Fibroblast of lung (primary cell): ENCODE results near the gene TAS2R43. TPM values are rescaled to one million over a fixed set of nuclear protein-coding genes. Genes with fewer than 3 reads are reported as not detected.

Experiments
- DNase-seq, 2 donors: peaks; one replicate each; pipeline versions ENCODE4 v3.0.0 to v3.0.0-alpha.2; 2010; ENCODE audit warnings: low read depth in 2 of 2
- H2AFZ ChIP-seq: 2 replicates; pipeline ENCODE4 v1.5.1; 2012; ENCODE audit warnings: low read length, control low read depth, inconsistent platforms
- H3K27ac ChIP-seq: 2 replicates; pipeline ENCODE4 v1.5.1; 2011; ENCODE audit warnings: low read length, control low read depth; ENCODE audit not compliant: insufficient read depth
- H3K27me3 ChIP-seq: 2 replicates; pipeline ENCODE4 v1.5.1; 2011; ENCODE audit warnings: mild to moderate bottlenecking, low read length; ENCODE audit not compliant: control insufficient read depth, insufficient read depth
- H3K36me3 ChIP-seq: 2 replicates; pipeline ENCODE4 v1.5.1; 2011; ENCODE audit warnings: low read length; ENCODE audit not compliant: control insufficient read depth, insufficient read depth
- H3K4me1 ChIP-seq: 2 replicates; pipeline ENCODE4 v1.5.1; 2011; ENCODE audit warnings: low read length; ENCODE audit not compliant: control insufficient read depth, insufficient read depth; ENCODE audit errors: extremely low read depth
- H3K4me2 ChIP-seq: 2 replicates; pipeline ENCODE4 v1.5.1; 2011; ENCODE audit warnings: low read length, control low read depth; ENCODE audit not compliant: insufficient read depth; ENCODE audit errors: extremely low read depth
- H3K4me3 ChIP-seq, 4 experiments: fragments of 200-600 bp in 1 of 4; sonication (generic) in 1 of 4; replicated peaks in 1 of 4; 2 replicates each; pipeline ENCODE4 v1.5.1; 2011 to 2016; ENCODE audit warnings: low read length in 4 of 4, low read depth in 3 of 4, mild to moderate bottlenecking in 3 of 4, control low read depth in 2 of 4, inconsistent platforms in 1 of 4, mixed read lengths in 1 of 4; ENCODE audit not compliant: insufficient read depth in 1 of 4; ENCODE audit errors: control extremely low read depth in 1 of 4
- H3K79me2 ChIP-seq: 2 replicates; pipeline ENCODE4 v1.5.1; 2012; ENCODE audit warnings: mild to moderate bottlenecking, low read length, inconsistent platforms; ENCODE audit not compliant: control insufficient read depth, insufficient read depth
- H3K9ac ChIP-seq: 2 replicates; pipeline ENCODE4 v1.5.1; 2011; ENCODE audit warnings: mild to moderate bottlenecking, low read length, control low read depth; ENCODE audit not compliant: insufficient read depth
- H3K9me3 ChIP-seq: 2 replicates; pipeline ENCODE4 v1.5.1; 2012; ENCODE audit warnings: low read depth, low read length; ENCODE audit not compliant: control insufficient read depth, insufficient read depth
- H4K20me1 ChIP-seq: 2 replicates; pipeline ENCODE4 v1.5.1; 2011; ENCODE audit warnings: low read length; ENCODE audit not compliant: control insufficient read depth, insufficient read depth; ENCODE audit errors: extremely low read depth
- CTCF ChIP-seq, 2 donors: IDR thresholded peaks in 1 of 2; conservative IDR thresholded peaks in 1 of 2; 1 replicate in 1 of 2; 2 replicates in 1 of 2; pipeline ENCODE4 v1.5.1; 2011 to 2012; ENCODE audit warnings: low read length in 2 of 2, control low read depth in 1 of 2, inconsistent platforms in 1 of 2, low read depth in 1 of 2, mild to moderate bottlenecking in 1 of 2
- EZH2 ChIP-seq: IDR thresholded peaks from 2 replicates; pipeline ENCODE4 v1.5.1; 2012; ENCODE audit warnings: low read length, control low read depth, mild to moderate bottlenecking; ENCODE audit errors: missing control alignments
- polyA minus RNA-seq: library from RNA; depleted of rRNA, polyadenylated mRNA; stranded (reverse); fragments of >200 nt; gene quantifications from 2 replicates; pipeline ENCODE4 v1.2.3, GENCODE V29; 2011; ENCODE audit warnings: low replicate concordance
- polyA plus RNA-seq, 2 donors: library from polyadenylated mRNA; depleted of rRNA in 1 of 2; stranded (reverse) in 1 of 2; unstranded in 1 of 2; fragments of >200 nt; gene quantifications; 2 replicates each; pipeline ENCODE4 v1.2.1, GENCODE V29; 2011 to 2012; ENCODE audit warnings: missing spikeins in 1 of 2
- total RNA-seq: library from RNA; depleted of rRNA; stranded (reverse); fragments of >200 nt; gene quantifications from 2 replicates; pipeline ENCODE4 v1.2.1, GENCODE V29; 2014

The TAS2R43 gene
- 0.99 and 1.0 TPM in 2 replicates for total RNA-seq
- not detected in 2 replicates for polyA plus RNA-seq
- polyA plus RNA-seq (2012), result not detected in 2 replicates
- polyA minus RNA-seq, result not detected in 2 replicates

GRCh38 chr12:11092128-11092527, at the start of gene TAS2R43:
TAS2R43 (minus strand) TSS chr12:11092313; CDS start chr12:11092229, 84 bp downstream.
- Histone ChIP-seq H3K4me1 (no peaks in the 10 kb centered on the region), H3K27ac (no peak within 1 kb of the TSS), H3K27me3 (no peaks in the 10 kb centered on the region), H3K9ac (no peak within 1 kb of the TSS), H3K4me2 (no peak within 1 kb of the TSS), H3K4me3 (no peak within 1 kb of the TSS), H3K79me2 (no peaks in the 10 kb centered on the region), H2AFZ (no peak within 1 kb of the TSS), H4K20me1 (no peaks in the 10 kb centered on the region), H3K36me3 (no peaks in the 10 kb centered on the region), H3K9me3 (no peaks in the 10 kb centered on the region)
- no peak for DNase-seq
- TF ChIP-seq CTCF (conservative IDR thresholded peaks at IDR 0.05 in 1 of 2, IDR thresholded peaks at IDR 0.05 in 1 of 2; ENCODE audit: low read depth in 1 of 2, low read length in 2 of 2) (no peak), EZH2 (no peak)

- TF ChIP-seq CTCF (conservative IDR thresholded peaks at IDR 0.05 in 1 of 2, IDR thresholded peaks at IDR 0.05 in 1 of 2; ENCODE audit: low read depth in 1 of 2, low read length in 2 of 2) (no peak), EZH2 (no peak)
- no peak overlapping the region for H3K27ac ChIP-seq
Measured at GRCh38 chr12:11136075-11136474, 44.0 kb upstream of the TAS2R43 start.

GRCh38 chr12:11134305-11134704, 42.2 kb upstream of the TAS2R43 start, which contains the start of gene TAS2R30:
TAS2R30 (minus strand) TSS chr12:11134644; CDS start chr12:11134244, 400 bp downstream.
- TF ChIP-seq CTCF (conservative IDR thresholded peaks at IDR 0.05 in 1 of 2, IDR thresholded peaks at IDR 0.05 in 1 of 2; ENCODE audit: low read depth in 1 of 2, low read length in 2 of 2) (no peak), EZH2 (no peak)
- no peak for DNase-seq
- no peak within 1 kb of the TSS for H3K27ac ChIP-seq

More at GRCh38 chr12:11136075-11136474, 44.0 kb upstream of the TAS2R43 start:
- Histone ChIP-seq H3K79me2 (peaks cover 4% of the 10 kb centered on the region), H3K4me2 (no peak overlapping the region), H3K36me3 (no peaks in the 10 kb centered on the region), H3K4me1 (no peaks in the 10 kb centered on the region), H4K20me1 (no peaks in the 10 kb centered on the region), H3K4me3 (no peak overlapping the region), H3K9me3 (no peaks in the 10 kb centered on the region), H3K9ac (no peak overlapping the region), H2AFZ (no peak overlapping the region), H3K27me3 (no peaks in the 10 kb centered on the region)
- DNase-seq, result no peak

More at GRCh38 chr12:11134305-11134704, 42.2 kb upstream of the TAS2R43 start, which contains the start of gene TAS2R30:
- Histone ChIP-seq H3K36me3 (no peaks in the 10 kb centered on the region), H2AFZ (no peak within 1 kb of the TSS), H3K4me3 (no peak within 1 kb of the TSS), H3K4me1 (no peaks in the 10 kb centered on the region), H3K9me3 (no peaks in the 10 kb centered on the region), H3K4me2 (no peak within 1 kb of the TSS), H4K20me1 (no peaks in the 10 kb centered on the region), H3K9ac (no peak within 1 kb of the TSS), H3K79me2 (peaks cover 7% of the 10 kb centered on the region), H3K27me3 (no peaks in the 10 kb centered on the region)
